GOT3 (cell line): Measurements from ENCODE around the gene BMP2K.
"Not testable (repeated sequence)": the region's sequence is repeated elsewhere in the genome, so short reads cannot be mapped to it uniquely, and the experiment has no call there.

Experiments
- DNase-seq: peaks from one replicate; lab custom pipeline; 2025; ENCODE audit warnings: mixed read lengths; lab: John Stamatoyannopoulos, UW

Gene BMP2K

GRCh38 chr4:78864405-78865024 is 88.4 kb downstream of the BMP2K start:
- no peak for DNase-seq

DNA sequence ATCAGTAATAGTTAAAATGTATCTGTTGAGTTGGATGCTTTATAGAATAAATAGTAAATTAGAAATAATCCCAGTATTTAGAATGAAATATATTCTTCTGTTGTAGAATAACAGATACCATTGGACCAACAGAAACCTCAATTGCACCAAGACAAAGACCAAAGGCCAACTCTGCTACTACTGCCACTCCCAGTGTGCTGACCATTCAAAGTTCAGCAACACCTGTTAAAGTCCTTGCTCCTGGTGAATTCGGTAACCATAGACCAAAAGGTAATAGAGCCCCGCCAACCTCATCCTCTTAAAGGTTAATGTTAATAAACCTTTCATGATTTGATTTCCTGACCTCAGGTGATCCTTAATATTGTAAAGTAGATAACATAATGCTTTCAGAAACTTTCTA is 89.3 kb downstream of the BMP2K start:
- DNase-seq: no peak

DNA sequence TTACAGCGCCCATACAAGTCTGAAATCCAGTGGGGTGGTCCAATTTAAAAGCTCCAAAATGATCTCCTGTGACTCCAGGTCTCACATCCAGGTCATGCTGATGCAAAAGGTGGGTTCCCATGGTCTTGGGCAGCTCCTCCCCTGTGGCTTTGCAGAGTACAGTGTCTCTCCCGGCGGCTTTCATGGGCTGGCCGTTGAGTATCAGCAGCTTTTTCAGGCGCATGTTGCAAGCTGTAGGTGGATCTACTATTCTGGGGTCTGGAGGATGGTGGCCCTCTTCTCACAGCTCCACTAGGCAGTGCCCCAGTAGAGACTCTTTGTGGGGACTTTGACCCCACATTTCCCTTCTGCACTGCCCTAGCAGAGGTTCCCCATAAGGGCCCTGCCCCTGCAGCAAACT is 92.6 kb downstream of the BMP2K start:
- DNase-seq: not testable (repeated sequence)

- no peak for DNase-seq
Measured at GRCh38 chr4:78870056-78870455, 93.9 kb downstream of the BMP2K start.

DNA sequence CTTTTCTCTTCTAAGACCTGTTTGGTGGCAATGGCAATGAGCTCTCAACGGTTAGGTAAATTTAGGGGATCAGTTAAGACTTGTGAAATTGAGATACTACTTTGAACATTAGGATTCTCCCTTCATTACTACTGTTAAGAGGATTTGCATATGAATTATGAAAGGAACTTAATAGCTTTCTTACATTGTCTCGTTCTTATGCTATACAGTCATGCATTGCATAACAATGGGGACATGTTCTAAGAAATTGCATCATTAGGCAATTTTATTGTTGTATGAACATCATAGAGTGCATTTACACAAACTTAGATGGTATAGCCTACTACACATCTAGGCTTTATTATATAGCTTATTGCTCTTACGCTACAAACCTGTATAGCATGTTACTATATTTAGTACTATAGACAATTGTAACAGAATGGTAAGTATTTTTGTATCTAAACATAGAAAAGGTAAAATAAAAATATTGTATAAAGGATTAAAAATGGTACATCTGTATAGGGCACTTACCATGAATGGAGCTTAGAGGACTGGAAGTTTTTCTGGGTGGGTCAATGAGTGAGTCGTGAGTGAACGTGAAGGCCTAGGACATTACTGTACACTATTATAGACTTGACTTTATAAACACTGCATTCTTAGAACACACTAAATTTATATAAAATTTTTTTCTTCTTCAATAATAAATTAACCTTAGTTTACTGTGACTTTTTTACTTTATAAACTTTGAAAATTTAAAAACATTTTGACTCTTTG is 100.6 kb downstream of the BMP2K start:
- no peak for DNase-seq

GRCh38 chr4:78878031-78878430 is 101.9 kb downstream of the BMP2K start:
- DNase-seq: no peak

DNA sequence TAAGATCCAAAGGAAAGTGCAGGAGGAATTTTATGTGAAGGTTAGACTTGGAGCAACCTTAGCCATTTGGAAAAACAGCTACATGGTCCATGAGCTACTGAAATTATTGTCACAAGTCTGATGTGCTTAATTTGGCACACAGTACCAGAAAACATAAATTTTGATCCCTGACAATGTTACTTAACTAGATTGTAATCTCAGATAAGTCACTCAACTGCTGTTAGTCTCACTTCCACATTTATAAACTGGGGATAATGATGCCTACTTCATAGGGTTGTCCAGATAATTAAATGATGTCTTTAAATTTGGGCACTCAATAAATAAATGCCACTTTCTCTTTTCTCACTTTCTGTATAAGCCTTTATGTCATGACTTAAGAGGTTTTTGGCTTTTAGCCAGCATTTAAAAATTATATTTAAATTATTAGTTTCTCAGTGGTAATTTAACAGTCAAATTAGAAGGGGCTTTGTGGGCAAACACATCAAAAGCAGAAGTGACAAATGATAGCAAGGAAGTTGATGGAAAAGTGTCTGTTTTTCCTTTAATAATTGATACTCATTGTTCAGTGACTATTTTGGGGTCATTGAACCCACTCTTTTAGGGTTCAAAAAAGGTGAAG is 104.8 kb downstream of the BMP2K start:
- no peak for DNase-seq

DNA sequence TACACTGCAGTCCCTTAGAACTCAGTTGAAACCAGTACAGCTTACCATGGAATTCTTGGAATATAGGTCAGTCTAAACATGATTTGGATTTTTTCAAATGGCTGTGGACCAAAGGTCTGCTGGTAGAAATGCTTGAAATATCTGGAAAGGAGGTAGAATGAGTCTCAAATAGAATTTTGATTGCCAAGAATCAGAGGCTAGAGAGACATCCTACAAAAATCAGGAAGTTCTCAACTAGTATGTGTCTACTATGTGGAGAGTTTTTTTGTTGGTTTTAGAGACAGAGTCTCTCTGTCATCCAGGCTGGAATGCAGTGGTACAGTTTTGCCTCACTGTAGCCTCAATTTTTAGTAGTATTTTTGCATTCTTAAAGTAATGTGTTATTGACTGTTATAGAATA is 109.4 kb downstream of the BMP2K start:
- no peak for DNase-seq

DNA sequence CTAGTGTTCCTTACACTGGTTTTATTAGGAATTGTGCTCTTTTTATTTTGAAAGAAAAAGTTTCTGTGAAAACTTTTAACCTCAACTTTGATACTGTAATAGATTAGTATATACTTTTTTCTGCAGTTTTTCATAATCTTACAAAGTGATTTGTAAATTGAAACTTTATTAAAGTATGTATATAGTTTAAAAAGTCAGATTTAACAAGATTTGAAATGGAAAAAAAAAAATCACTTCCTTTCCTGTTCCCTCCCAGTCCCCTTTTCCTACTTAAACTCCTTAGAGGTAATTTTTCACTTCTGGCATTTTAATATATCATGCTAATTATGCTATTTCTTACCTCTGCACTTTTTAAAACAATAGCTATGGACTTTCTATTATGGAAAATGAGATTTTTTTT is 113.8 kb downstream of the BMP2K start:
- DNase-seq: no peak

GRCh38 chr4:78899302-78899701 is 123.2 kb downstream of the BMP2K start:
- DNase-seq: no peak

DNA sequence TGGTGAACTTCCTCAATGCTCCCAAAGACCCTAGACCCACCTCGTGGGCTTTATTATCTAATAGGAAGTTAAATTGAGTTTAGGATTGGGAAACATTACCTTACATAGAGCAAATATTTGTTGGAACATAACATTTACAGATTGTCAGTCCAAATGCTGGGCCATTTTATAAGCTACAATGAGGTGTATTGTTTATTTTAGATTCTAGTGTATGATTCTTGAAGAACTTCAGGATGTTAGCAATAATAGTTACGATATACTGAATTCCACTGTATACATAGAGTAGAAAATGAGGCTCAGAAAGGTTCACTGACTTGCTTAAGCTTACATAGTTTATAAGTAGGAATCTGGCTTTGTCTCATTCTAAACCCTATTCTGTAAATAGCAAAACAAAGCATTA is 125.7 kb downstream of the BMP2K start:
- no peak for DNase-seq

DNA sequence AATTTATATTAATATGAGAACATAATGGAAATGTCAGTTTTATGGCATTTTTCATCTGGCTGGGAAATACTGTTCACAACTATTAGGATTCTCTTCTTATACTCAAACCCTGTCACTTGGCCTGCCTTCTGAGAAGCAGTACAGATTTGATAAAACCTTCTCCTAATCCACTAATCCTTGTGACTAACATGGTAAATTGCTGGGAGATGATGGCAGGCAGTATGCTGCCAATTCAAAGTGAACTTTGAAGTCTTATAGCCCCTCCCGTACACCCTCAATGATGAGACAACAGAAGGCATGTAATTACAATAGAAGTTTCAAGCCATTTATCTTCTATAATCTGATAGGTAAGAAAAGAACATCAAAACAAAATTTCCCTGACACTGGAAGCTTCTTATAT is 126.1 kb downstream of the BMP2K start:
- DNase-seq: no peak

GRCh38 chr4:78904143-78904542 is 128.0 kb downstream of the BMP2K start:
- no peak for DNase-seq

DNA sequence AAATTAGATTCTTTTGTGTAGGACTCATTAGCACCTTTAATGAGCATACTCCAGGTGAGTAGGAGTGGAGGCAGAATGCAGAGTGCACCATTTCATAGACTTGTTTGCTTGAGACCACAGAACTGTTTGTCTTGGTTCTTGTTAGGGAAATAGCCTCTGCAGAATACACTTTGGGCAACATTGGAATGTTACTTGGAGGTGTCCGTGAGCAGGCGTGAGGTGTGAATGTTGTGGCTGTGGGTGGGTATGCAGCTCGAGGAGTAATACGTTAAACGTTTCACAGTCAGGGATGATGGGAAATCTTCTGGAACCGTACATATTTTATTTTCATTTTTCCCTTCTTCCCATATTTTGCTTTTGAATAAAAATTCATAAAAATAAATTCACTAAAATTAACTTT is 131.5 kb downstream of the BMP2K start:
- no peak for DNase-seq

DNA sequence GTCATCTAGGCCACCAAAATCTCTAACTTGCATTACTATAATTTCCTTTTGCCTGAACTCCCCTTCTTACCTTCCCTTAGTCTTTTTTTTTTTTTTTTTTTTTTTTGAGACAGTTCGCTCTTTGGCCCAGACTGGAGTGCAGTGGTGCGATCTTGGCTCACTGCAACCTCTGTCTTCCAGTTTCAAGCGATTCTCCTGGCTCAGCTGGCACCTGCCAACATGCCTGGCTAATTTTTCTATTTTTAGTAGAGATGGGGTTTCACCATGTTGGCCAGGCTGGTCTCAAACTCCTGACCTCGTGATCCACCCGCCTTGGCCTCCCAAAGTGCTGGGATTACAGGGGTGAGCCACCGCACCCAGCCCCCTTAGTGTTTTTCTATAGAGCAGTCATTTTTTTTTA is 132.8 kb downstream of the BMP2K start:
- not testable (repeated sequence) for DNase-seq

- DNase-seq: no peak
Measured at GRCh38 chr4:78910612-78911011, 134.5 kb downstream of the BMP2K start.

DNA sequence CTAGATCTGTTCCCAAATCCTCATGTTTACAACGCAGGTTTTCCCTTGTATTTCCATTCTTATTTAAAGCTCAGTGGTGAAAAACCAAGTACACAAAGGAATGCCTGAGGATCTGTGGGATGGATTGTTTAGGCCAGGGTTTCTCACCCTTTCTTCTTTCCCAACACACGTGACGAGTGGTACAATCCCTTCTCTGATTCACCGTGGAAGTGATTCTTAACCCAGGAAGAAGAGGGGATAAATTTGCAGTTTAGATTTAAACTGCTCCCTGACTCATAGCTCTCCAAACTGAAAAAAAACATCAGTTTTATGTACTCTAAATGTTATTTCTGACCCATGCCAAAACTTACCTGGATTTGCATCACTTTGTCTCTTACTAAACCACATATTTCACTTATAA is 146.1 kb downstream of the BMP2K start:
- DNase-seq: no peak

DNA sequence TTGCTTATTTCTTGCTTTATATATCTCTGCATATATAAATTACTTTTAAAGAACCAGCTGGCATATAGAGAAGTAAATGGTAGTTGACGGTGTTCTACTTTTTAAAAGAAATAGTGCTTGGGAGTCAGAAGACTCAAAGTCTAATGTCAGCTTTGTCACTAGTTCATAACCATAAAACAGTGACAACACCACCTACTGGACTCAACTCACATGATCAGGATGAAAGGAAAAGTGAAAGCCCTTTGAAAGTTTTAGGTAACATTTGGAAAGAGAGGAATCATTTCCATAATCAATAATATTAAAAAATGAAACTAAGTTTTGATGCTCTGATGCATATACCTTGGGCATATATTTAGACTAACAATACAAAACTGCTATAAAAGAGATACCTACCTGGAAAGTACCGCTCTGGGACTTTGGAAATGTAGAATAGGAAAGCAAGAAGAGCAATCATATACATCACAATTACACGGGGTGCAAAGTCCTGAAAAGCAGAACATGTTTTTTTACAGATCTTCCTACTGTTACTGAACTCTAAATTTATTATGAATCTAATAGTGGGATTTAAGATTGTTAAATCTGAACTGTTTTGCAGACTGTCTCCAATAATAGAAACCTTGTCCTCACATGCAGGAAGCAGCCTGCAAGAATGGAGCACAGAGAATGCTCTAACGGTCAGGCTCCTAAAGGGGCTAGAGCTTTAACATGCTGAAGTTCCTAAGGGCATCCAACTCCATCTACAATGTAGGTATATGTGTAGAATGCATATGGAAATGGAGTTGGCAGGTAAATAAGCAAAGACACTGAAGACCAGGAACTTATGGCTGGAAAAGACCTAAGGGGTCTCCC is 147.5 kb downstream of the BMP2K start:
- no peak for DNase-seq

DNA sequence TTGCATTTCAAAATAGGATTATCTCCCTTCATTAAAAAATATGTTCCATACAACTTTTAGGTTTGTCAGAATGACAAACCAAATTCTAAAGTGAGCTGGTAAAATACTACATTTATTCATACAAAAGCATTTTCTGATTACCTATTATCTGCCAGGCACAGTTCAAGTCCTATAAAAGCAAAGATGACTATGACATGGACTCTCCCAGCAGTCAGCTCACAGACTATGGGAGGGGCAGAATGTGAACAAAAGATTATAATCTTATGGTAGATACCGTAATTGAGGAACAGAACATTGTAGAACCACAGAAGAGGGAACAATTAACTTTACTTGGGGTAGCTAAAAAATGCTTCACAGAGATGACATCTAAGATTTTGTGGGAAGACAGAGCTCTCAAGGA is 150.7 kb downstream of the BMP2K start:
- DNase-seq: no peak

DNA sequence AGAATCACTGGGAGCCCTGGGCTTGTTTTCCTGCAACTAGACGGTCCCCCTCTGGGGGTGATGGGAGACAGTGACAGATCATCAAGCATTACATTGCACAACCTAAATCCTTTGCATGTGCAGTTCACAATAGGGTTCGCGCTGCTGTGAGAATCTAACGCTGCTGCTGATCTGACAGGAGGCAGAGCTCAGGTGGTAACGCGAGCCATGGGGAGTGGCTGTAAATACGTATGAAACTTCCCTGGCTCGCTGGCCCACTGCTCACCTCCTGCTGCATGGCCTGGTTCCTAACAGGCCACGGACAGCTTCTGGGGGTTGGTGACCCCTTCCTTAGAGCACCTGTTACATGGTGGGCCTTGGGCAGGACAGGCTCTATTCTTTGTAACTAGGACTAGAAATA is 152.7 kb downstream of the BMP2K start:
- DNase-seq: no peak

GRCh38 chr4:78930016-78930629 is 154.0 kb downstream of the BMP2K start:
- no peak for DNase-seq

GRCh38 chr4:78936989-78937388 is 160.8 kb downstream of the BMP2K start:
- DNase-seq: no peak
